MCF 10A (cell line): ENCODE measurements around the gene UCN2. TPM values are rescaled to one million over a fixed set of nuclear protein-coding genes. Genes with fewer than 3 reads are reported as not detected.

Source experiments
- BruUV-seq: library from RNA; stranded (reverse); fragments of 400-500 nt; replicated peaks from 2 replicates; lab custom pipeline; 2021; lab: Mats Ljungman, UMichigan
- CTCF ChIA-PET: fragments of 300-600 bp; sonication (Branson Sonifier 250); formaldehyde crosslinking; extraction: SDS; loops from one replicate; lab custom pipeline; 2021; ENCODE audit warnings: antibody characterized with exemption, inconsistent platforms; lab: Yijun Ruan, JAX
- POLR2A ChIA-PET: fragments of 300-600, 350-650 bp; sonication (Branson Sonifier 250); formaldehyde crosslinking; extraction: SDS; loops from one replicate; lab custom pipeline; 2020; ENCODE audit warnings: antibody characterized with exemption, inconsistent platforms; lab: Yijun Ruan, JAX
- DNase-seq: peaks from one replicate; pipeline ENCODE4 v3.0.0-alpha.2; 2018; ENCODE audit not compliant: unreplicated experiment
- H3K27ac Mint-ChIP-seq: one replicate; pipeline ENCODE4 v1.8.0; 2022; ENCODE audit warnings: mild to moderate bottlenecking, low read depth, mixed read lengths; ENCODE audit not compliant: unreplicated experiment
- H3K27me3 Mint-ChIP-seq: one replicate; pipeline ENCODE4 v1.8.0; 2022; ENCODE audit warnings: mixed read lengths; ENCODE audit not compliant: insufficient read depth, unreplicated experiment
- H3K36me3 Mint-ChIP-seq: one replicate; pipeline ENCODE4 v1.8.0; 2022; ENCODE audit warnings: mild to moderate bottlenecking, moderate library complexity, mixed read lengths; ENCODE audit not compliant: insufficient read depth, unreplicated experiment
- H3K4me1 Mint-ChIP-seq: one replicate; pipeline ENCODE4 v1.8.0; 2022; ENCODE audit warnings: mixed read lengths; ENCODE audit not compliant: insufficient read depth, unreplicated experiment
- H3K4me3 Mint-ChIP-seq: one replicate; pipeline ENCODE4 v1.8.0; 2022; ENCODE audit warnings: mild to moderate bottlenecking, moderate library complexity, mixed read lengths; ENCODE audit not compliant: unreplicated experiment
- H3K9me3 Mint-ChIP-seq: one replicate; pipeline ENCODE4 v1.8.0; 2022; ENCODE audit warnings: mixed read lengths; ENCODE audit not compliant: unreplicated experiment
- CTCF ChIP-seq: fragments of 200-600 bp; IDR thresholded peaks from one replicate; pipeline ENCODE4 v1.8.0; 2022; ENCODE audit warnings: antibody characterized with exemption, mild to moderate bottlenecking; ENCODE audit not compliant: unreplicated experiment
- intact Hi-C: fragments of 100-400 bp; cut with micrococcal nuclease; formaldehyde crosslinking; loops from 2 replicates; pipeline ENCODE4 v1.14.1; 2022
- total RNA-seq: library from RNA; stranded (reverse); gene quantifications from 2 replicates; pipeline ENCODE4 v1.2.3, GENCODE V29; 2022

UCN2 gene
- total RNA-seq, 1 experiment from 2014 or later, result 3.8 TPM

- H3K36me3 Mint-ChIP-seq, result peaks cover 61% of the 10 kb centered on the region
- H3K27ac Mint-ChIP-seq, result peak overlapping the region; percentile 94
- no peak for TF ChIP-seq CTCF
- intact Hi-C loops, result no loop called here
- CTCF ChIA-PET, result interaction anchor here (0.9 kb wide), 1 partner anchor 62 kb away, joined by 5 read pairs; no protein-coding TSS in a partner anchor
- H3K4me1 Mint-ChIP-seq, result peaks cover 14% of the 10 kb centered on the region
- peak overlapping the region; percentile 94 for H3K4me3 Mint-ChIP-seq
- BruUV-seq, result no TSS peak
- POLR2A ChIA-PET, result interaction anchor here (1.0 to 1.9 kb wide), 5 partner anchors 9 to 174 kb away, joined by 4 to 23 read pairs (median 7); partner anchors contain the start of gene SLC26A6
- no peak for DNase-seq
- no peaks in the 10 kb centered on the region for H3K9me3 Mint-ChIP-seq
- no peaks in the 10 kb centered on the region for H3K27me3 Mint-ChIP-seq
Measured at GRCh38 chr3:48607519-48607918, 43.9 kb upstream of the UCN2 start.

- ChIA-PET POLR2A (interaction anchor here (0.9 to 8.9 kb wide), 3 partner anchors 10 to 33 kb away, joined by 3 to 107 read pairs (median 93); partner anchors contain the start of genes SLC26A6 and UQCRC1), CTCF (interaction anchor here (0.6 to 2.2 kb wide), 7 partner anchors 9 to 321 kb away, joined by 3 to 8 read pairs (median 5); partner anchors contain the start of gene SLC26A6)
- TF ChIP-seq CTCF, result no peak
- H3K4me1 Mint-ChIP-seq, result peaks cover 43% of the 10 kb centered on the region
- no peak overlapping the region for H3K4me3 Mint-ChIP-seq
- BruUV-seq, result no TSS peak
- no peaks in the 10 kb centered on the region for H3K27me3 Mint-ChIP-seq
- H3K36me3 Mint-ChIP-seq, result peaks cover 83% of the 10 kb centered on the region
- intact Hi-C loops, result no loop called here
- no peaks in the 10 kb centered on the region for H3K9me3 Mint-ChIP-seq
- no peak overlapping the region for H3K27ac Mint-ChIP-seq
- no peak for DNase-seq
Measured at GRCh38 chr3:48601622-48601994, 38.0 kb upstream of the UCN2 start.

- peak overlapping the region; percentile 59 for H3K27ac Mint-ChIP-seq
- CTCF ChIA-PET, result interaction anchor here (0.7 to 2.2 kb wide), 5 partner anchors 10 to 320 kb away, joined by 3 to 8 read pairs (median 3); partner anchors contain the start of gene SLC26A6
- H3K4me1 Mint-ChIP-seq, result peaks cover 50% of the 10 kb centered on the region
- no peaks in the 10 kb centered on the region for H3K9me3 Mint-ChIP-seq
- intact Hi-C loops, result no loop called here
- POLR2A ChIA-PET, result interaction anchor here (0.5 to 8.9 kb wide), 6 partner anchors 11 to 945 kb away, joined by 3 to 107 read pairs (median 4); partner anchors contain the start of genes SLC26A6 and UQCRC1
- no peak for TF ChIP-seq CTCF
- H3K36me3 Mint-ChIP-seq, result peaks cover 77% of the 10 kb centered on the region
- no TSS peak for BruUV-seq
- no peaks in the 10 kb centered on the region for H3K27me3 Mint-ChIP-seq
- H3K4me3 Mint-ChIP-seq, result no peak overlapping the region
- DNase-seq, result no peak
Measured at GRCh38 chr3:48600711-48601621, 37.4 kb upstream of the UCN2 start.
